GM23248 (cell line): ENCODE measurements around the gene SMIM43. TPM values are rescaled to one million over a fixed set of nuclear protein-coding genes. Genes with fewer than 3 reads are reported as not detected.

Experiments used
- DNase-seq: peaks from one replicate; pipeline ENCODE4 v3.0.0-alpha.2; 2015
- H2AFZ ChIP-seq: fragments of 200-600 bp; sonication (generic); 2 replicates; pipeline ENCODE4 v1.6.1; 2016; ENCODE audit warnings: antibody characterized with exemption
- H3F3A ChIP-seq: fragments of 200-600 bp; sonication (generic); 2 replicates; pipeline ENCODE4 v1.6.1; 2016; ENCODE audit warnings: mild to moderate bottlenecking, antibody characterized with exemption, mixed run types; ENCODE audit not compliant: insufficient read depth
- H3K27ac ChIP-seq: fragments of 200-600 bp; sonication (generic); 2 replicates; pipeline ENCODE4 v1.5.1; 2016; ENCODE audit warnings: mild to moderate bottlenecking
- H3K27me3 ChIP-seq: fragments of 200-600 bp; sonication (generic); replicated peaks from 2 replicates; pipeline ENCODE4 v1.6.1; 2016; ENCODE audit warnings: mild to moderate bottlenecking; ENCODE audit not compliant: insufficient read depth
- H3K36me3 ChIP-seq: fragments of 200-600 bp; sonication (generic); 2 replicates; pipeline ENCODE4 v1.6.1; 2016; ENCODE audit warnings: low read depth, mild to moderate bottlenecking
- H3K4me1 ChIP-seq: fragments of 200-600 bp; sonication (generic); 2 replicates; pipeline ENCODE4 v1.6.1; 2016; ENCODE audit warnings: mild to moderate bottlenecking; ENCODE audit not compliant: insufficient read depth
- H3K4me2 ChIP-seq: fragments of 200-600 bp; sonication (generic); one replicate; pipeline ENCODE4 v1.6.1; 2016; ENCODE audit warnings: mild to moderate bottlenecking; ENCODE audit not compliant: unreplicated experiment
- H3K4me3 ChIP-seq: fragments of 200-600 bp; sonication (generic); 2 replicates; pipeline ENCODE4 v1.5.1; 2016; ENCODE audit warnings: mild to moderate bottlenecking
- H3K79me2 ChIP-seq: fragments of 200-600 bp; sonication (generic); 2 replicates; pipeline ENCODE4 v1.6.1; 2016; ENCODE audit warnings: mild to moderate bottlenecking; ENCODE audit not compliant: insufficient read depth
- H3K9ac ChIP-seq: fragments of 200-600 bp; sonication (generic); 2 replicates; pipeline ENCODE4 v1.6.1; 2016; ENCODE audit warnings: mild to moderate bottlenecking
- H3K9me2 ChIP-seq: fragments of 200-600 bp; sonication (generic); 2 replicates; pipeline ENCODE4 v1.6.1; 2016; ENCODE audit warnings: mixed run types, mild to moderate bottlenecking, moderate library complexity; ENCODE audit not compliant: insufficient read depth
- H3K9me3 ChIP-seq: fragments of 200-600 bp; sonication (generic); one replicate; pipeline ENCODE4 v1.6.1; 2017; ENCODE audit warnings: low read depth
- H4K20me1 ChIP-seq: fragments of 200-600 bp; sonication (generic); 2 replicates; pipeline ENCODE4 v1.6.0; 2016; ENCODE audit not compliant: insufficient read depth
- EZH2 ChIP-seq: fragments of 200-600 bp; sonication (generic); IDR thresholded peaks from 2 replicates; pipeline ENCODE4 v1.6.1; 2018; ENCODE audit warnings: antibody characterized with exemption, mild to moderate bottlenecking; ENCODE audit not compliant: insufficient read depth, poor library complexity, severe bottlenecking
- EZH2phosphoT487 ChIP-seq: fragments of 200-600 bp; sonication (generic); IDR thresholded peaks from 2 replicates; pipeline ENCODE4 v1.6.1; 2018; ENCODE audit warnings: antibody characterized with exemption, moderate library complexity, mild to moderate bottlenecking, low read depth; ENCODE audit not compliant: insufficient read depth
- WGBS, 2 experiments: methylation state at CpG; one replicate each; pipeline ENCODE4 v1.1.6; 2015 to 2017; ENCODE audit warnings: low lambda C conversion rate in 2 of 2, low coverage in 1 of 2; ENCODE audit errors: missing lambda C conversion rate in 2 of 2; 5-methylcytosine and 5-hydroxymethylcytosine counted together
- in situ Hi-C: fragments of 300-500 bp; cut with MboI; formaldehyde crosslinking; loops from 2 replicates; pipeline ENCODE4 v1.15.0; 2020
- polyA plus RNA-seq: library from polyadenylated mRNA; unstranded; fragments of >200 nt; fragmentation: Nextera tagmentation; extraction: Ambion mirVana; gene quantifications from 2 replicates; pipeline ENCODE4 v1.2.1, GENCODE V29; 2016
- total RNA-seq: library from RNA; depleted of rRNA; stranded (reverse); fragments of >200 nt; shearing (Covaris generic); gene quantifications from 2 replicates; pipeline ENCODE4 v1.2.3, GENCODE V29; 2014; rRNA removed

SMIM43 gene
- total and polyA plus RNA-seq, 2 experiments from 2014 or later = 1.4 to 3.5 TPM

DNA sequence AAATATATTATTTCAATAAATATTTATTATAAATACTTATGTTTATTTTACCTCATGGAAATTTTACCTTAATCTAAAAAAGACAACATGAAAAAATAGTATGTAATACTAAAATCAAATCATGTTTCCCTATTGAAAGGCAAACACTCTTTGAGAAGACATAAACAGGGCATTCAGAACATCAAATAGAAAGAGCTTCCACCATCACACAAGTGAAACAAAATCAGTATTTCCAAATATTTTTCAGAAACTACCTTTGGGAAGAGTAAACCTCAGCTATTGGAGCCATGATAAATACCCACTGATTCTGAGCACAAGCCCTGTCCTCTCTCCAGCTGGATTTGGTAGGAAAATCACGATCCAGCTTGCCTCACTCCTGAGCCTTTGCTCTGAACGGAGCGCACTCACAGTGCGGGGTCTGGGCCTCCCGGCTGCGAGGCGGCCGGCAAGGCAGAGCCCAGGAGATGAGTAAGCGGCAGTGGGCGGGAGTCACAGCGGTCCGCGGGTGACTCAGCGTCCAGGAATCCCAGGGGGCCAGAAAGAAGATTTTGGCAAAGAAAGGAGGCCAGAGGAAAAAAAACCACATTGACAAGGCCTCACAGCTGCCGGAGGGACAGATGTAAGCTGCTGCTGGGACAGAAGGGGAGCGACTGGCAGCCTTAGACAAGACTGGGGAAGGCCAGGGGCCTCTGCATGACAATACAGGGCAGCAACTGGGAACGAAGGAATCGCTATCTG is 53.5 kb downstream of the SMIM43 start:
- peak overlapping the region; percentile 89 for H3K27ac ChIP-seq
- in situ Hi-C loops = no loop called here

DNA sequence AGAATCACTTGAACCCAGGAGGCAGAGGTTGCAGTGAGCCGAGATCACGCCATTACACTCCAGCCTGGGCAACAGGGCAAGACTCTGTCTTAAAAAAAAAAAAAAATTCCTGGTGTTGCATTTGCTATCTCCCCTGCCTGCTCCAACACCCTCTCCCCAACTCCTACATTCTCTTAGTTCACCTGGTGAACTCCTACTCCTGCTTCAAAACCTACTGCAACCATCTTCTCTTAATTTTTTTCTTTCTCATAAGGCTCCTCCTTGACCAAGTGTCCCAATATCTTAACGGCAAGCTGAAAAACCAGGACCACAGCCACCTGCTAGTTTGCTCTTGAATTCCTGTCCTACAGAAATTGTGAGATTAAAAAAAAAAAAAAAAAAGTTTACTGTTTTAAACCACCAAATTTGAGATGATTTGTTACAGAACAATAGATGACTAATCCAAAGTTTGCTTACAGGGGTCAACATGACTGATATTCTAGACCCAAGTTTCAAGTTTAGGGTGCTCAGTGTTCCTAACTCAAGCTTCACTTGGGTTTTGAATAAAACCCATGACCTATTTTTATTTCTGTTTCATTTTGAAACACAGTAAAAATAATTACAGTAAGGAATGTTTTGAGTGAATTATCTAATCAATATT is 55.1 kb downstream of the SMIM43 start:
- WGBS, 2 experiments = 86 to 94% methylated on average over 3 of the region's 3 CpGs
- H3K79me2 ChIP-seq = no peaks in the 10 kb centered on the region
- in situ Hi-C loops = no loop called here
- no peak for TF ChIP-seq EZH2
- no peak for TF ChIP-seq EZH2phosphoT487
- H3K9me2 ChIP-seq = no peaks in the 10 kb centered on the region
- H3K4me2 ChIP-seq = no peak overlapping the region
- H3K36me3 ChIP-seq = no peaks in the 10 kb centered on the region
- H4K20me1 ChIP-seq = no peaks in the 10 kb centered on the region
- peaks cover 14% of the 10 kb centered on the region for H3F3A ChIP-seq
- H3K4me1 ChIP-seq = peaks cover 33% of the 10 kb centered on the region
- H3K9me3 ChIP-seq = no peaks in the 10 kb centered on the region
- H3K4me3 ChIP-seq = no peak overlapping the region
- DNase-seq = no peak
- no peaks in the 10 kb centered on the region for H3K27me3 ChIP-seq
- H3K9ac ChIP-seq = no peak overlapping the region
- H2AFZ ChIP-seq = no peak overlapping the region
- H3K27ac ChIP-seq = no peak overlapping the region

More for the DNA sequence above, 53.5 kb downstream of the SMIM43 start:
- Histone ChIP-seq H3K9ac (peak overlapping the region; percentile 81), H3K9me3 (no peaks in the 10 kb centered on the region), H3K4me2 (peak overlapping the region; percentile 95), H3K4me1 (peaks cover 33% of the 10 kb centered on the region), H3K4me3 (peak overlapping the region; percentile 66), H3K79me2 (no peaks in the 10 kb centered on the region), H3K27me3 (no peaks in the 10 kb centered on the region), H2AFZ (peak overlapping the region; percentile 82), H3K36me3 (no peaks in the 10 kb centered on the region), H4K20me1 (no peaks in the 10 kb centered on the region), H3F3A (peaks cover 14% of the 10 kb centered on the region), H3K9me2 (no peaks in the 10 kb centered on the region)
- TF ChIP-seq EZH2phosphoT487 (no peak), EZH2 (no peak)
- WGBS, 2 experiments = 1% methylated on average over 18 of the region's 18 CpGs
- peak; percentile 99 for DNase-seq

Other genes starting within 250 kb of the SMIM43 start
- gene ANXA5, start 68.2 kb downstream of the SMIM43 start, total RNA-seq = 1,082 and 1,164 TPM in 2 replicates
- 1,730 and 1,770 TPM in 2 replicates for gene ANXA5, start 68.2 kb downstream of the SMIM43 start, polyA plus RNA-seq
- 44.1 and 48.4 TPM in 2 replicates for gene EXOSC9, start 36.2 kb upstream of the SMIM43 start, total RNA-seq
- 37.9 and 41.9 TPM in 2 replicates for gene EXOSC9, start 36.2 kb upstream of the SMIM43 start, polyA plus RNA-seq
- gene CCNA2, start 58.7 kb upstream of the SMIM43 start, total RNA-seq = 45.3 and 47.7 TPM in 2 replicates
- gene CCNA2, start 58.7 kb upstream of the SMIM43 start, polyA plus RNA-seq = 33.1 and 33.7 TPM in 2 replicates
- gene BBS7, start 105.3 kb upstream of the SMIM43 start, total RNA-seq = 24.5 and 25.3 TPM in 2 replicates
- 27.7 and 28.7 TPM in 2 replicates for gene BBS7, start 105.3 kb upstream of the SMIM43 start, polyA plus RNA-seq
- gene TRPC3, start 186.9 kb upstream of the SMIM43 start, total RNA-seq = 0.22 TPM in 1 of 2 replicates, not detected in the other
- gene TRPC3, start 186.9 kb upstream of the SMIM43 start, polyA plus RNA-seq = not detected in 2 replicates